Thyroid gland (tissue), 4 donors: ENCODE results near the gene ALLC. TPM values are rescaled to one million over a fixed set of nuclear protein-coding genes. Genes with fewer than 3 reads are reported as not detected.

Experiments
- DNase-seq, 2 donors: peaks; one replicate each; pipeline ENCODE4 v3.0.0-alpha.2; 2019
- H3K27ac ChIP-seq, 3 donors: fragments of 200-600 bp; sonication (generic); 1 replicate in 2 of 3; 2 replicates in 1 of 3; pipeline ENCODE4 v1.5.1; 2016 to 2019; ENCODE audit warnings: mild to moderate bottlenecking in 1 of 3, moderate library complexity in 1 of 3
- H3K27me3 ChIP-seq: fragments of 200-600 bp; sonication (generic); one replicate; pipeline ENCODE4 v1.5.1; 2019
- H3K36me3 ChIP-seq, 2 donors: fragments of 200-600 bp; sonication (generic); one replicate each; pipeline ENCODE4 v1.5.1; 2016 to 2019
- H3K4me1 ChIP-seq, 2 donors: fragments of 200-600 bp; sonication (generic); one replicate each; pipeline ENCODE4 v1.5.1; 2017 to 2019
- H3K4me3 ChIP-seq, 3 donors: fragments of 200-600 bp; sonication (generic); replicated peaks in 1 of 3; 1 replicate in 2 of 3; 2 replicates in 1 of 3; pipeline ENCODE4 v1.5.1; 2016; ENCODE audit warnings: mild to moderate bottlenecking in 1 of 3
- H3K9me3 ChIP-seq: fragments of 200-600 bp; sonication (generic); one replicate; pipeline ENCODE4 v1.5.1; 2017
- CTCF ChIP-seq, 6 experiments: fragments of 200-600 bp in 3 of 6; fragments of 450-650 bp in 3 of 6; sonication (generic) in 3 of 6; IDR thresholded peaks; one replicate each; pipeline ENCODE4 v1.5.1; 2016 to 2019; ENCODE audit warnings: antibody characterized with exemption in 6 of 6, mild to moderate bottlenecking in 2 of 6, inconsistent platforms in 1 of 6, moderate library complexity in 1 of 6
- POLR2A ChIP-seq, 2 donors: fragments of 450-650 bp; IDR thresholded peaks; one replicate each; pipeline ENCODE4 v1.6.1; 2017; ENCODE audit warnings: antibody characterized with exemption in 2 of 2, mild to moderate bottlenecking in 2 of 2, moderate library complexity in 1 of 2
- WGBS, 2 donors: methylation state at CpG; one replicate each; pipeline ENCODE4 v1.1.5; 2017; 5-methylcytosine and 5-hydroxymethylcytosine counted together
- intact Hi-C: fragments of 100-400 bp; cut with DNase I; formaldehyde crosslinking; loops from one replicate; pipeline ENCODE4 v1.15.1; 2023
- total RNA-seq, 4 donors: library from RNA; depleted of rRNA; stranded (reverse); fragments of >200 nt; gene quantifications; one replicate each; pipeline ENCODE4 v1.2.3, GENCODE V29; 2016

Gene ALLC
- total RNA-seq, 4 donors from 2014 or later, result not detected

- 58 to 75% methylated on average over 3 of the region's 3 CpGs for WGBS, 2 donors
- intact Hi-C loops, result no loop called here
- DNase-seq, result no peak
- TF ChIP-seq CTCF (IDR thresholded peaks at IDR 0.05) (no peak), POLR2A (IDR thresholded peaks at IDR 0.05) (no peak)
- Histone ChIP-seq H3K4me3 (no peak overlapping the region), H3K4me1 (no peaks in the 10 kb centered on the region), H3K27ac (no peak overlapping the region), H3K36me3 (no peaks in the 10 kb centered on the region), H3K9me3 (no peaks in the 10 kb centered on the region), H3K27me3 (no peaks in the 10 kb centered on the region)
Measured at GRCh38 chr2:3683748-3684454, 25.9 kb downstream of the ALLC start.

- H3K4me1 ChIP-seq, result no peaks in the 10 kb centered on the region
- no peaks in the 10 kb centered on the region for H3K36me3 ChIP-seq
- intact Hi-C loops, result no loop called here
- DNase-seq, result no peak
- no peaks in the 10 kb centered on the region for H3K27me3 ChIP-seq
- TF ChIP-seq POLR2A (IDR thresholded peaks at IDR 0.05), result no peak
- TF ChIP-seq CTCF (IDR thresholded peaks at IDR 0.05), result no peak
- no peaks in the 10 kb centered on the region for H3K9me3 ChIP-seq
- H3K27ac ChIP-seq, result no peak overlapping the region
- H3K4me3 ChIP-seq, result no peak overlapping the region
Measured at GRCh38 chr2:3689998-3690748, 32.2 kb downstream of the ALLC start.

- intact Hi-C loops, result no loop called here
- DNase-seq, result no peak
Measured at GRCh38 chr2:3692375-3692774, 34.4 kb downstream of the ALLC start.

GRCh38 chr2:3696545-3696944 is 38.5 kb downstream of the ALLC start:
- no peak for DNase-seq
- H3K9me3 ChIP-seq, result no peaks in the 10 kb centered on the region
- no peak overlapping the region for H3K27ac ChIP-seq
- H3K4me3 ChIP-seq, result no peak overlapping the region
- H3K4me1 ChIP-seq, result no peaks in the 10 kb centered on the region
- no peaks in the 10 kb centered on the region for H3K27me3 ChIP-seq
- no peak for TF ChIP-seq CTCF (IDR thresholded peaks at IDR 0.05)
- no peak for TF ChIP-seq POLR2A (IDR thresholded peaks at IDR 0.05)
- no peaks in the 10 kb centered on the region for H3K36me3 ChIP-seq
- WGBS, 2 donors, result 90 to 93% methylated on average over 3 of the region's 3 CpGs
- intact Hi-C loops, result no loop called here

More at GRCh38 chr2:3692375-3692774, 34.4 kb downstream of the ALLC start:
- TF ChIP-seq CTCF (IDR thresholded peaks at IDR 0.05) (peak in 3 of 6 experiments; percentile 17 to 25 (median 18)), POLR2A (IDR thresholded peaks at IDR 0.05) (no peak)
- H3K9me3 ChIP-seq, result no peaks in the 10 kb centered on the region
- H3K4me3 ChIP-seq, result no peak overlapping the region
- no peaks in the 10 kb centered on the region for H3K27me3 ChIP-seq
- H3K36me3 ChIP-seq, result no peaks in the 10 kb centered on the region
- H3K27ac ChIP-seq, result no peak overlapping the region
- no peaks in the 10 kb centered on the region for H3K4me1 ChIP-seq

GRCh38 chr2:3701071-3701470 is 43.1 kb downstream of the ALLC start:
- no peak overlapping the region for H3K4me3 ChIP-seq
- H3K27me3 ChIP-seq, result no peaks in the 10 kb centered on the region
- TF ChIP-seq CTCF (IDR thresholded peaks at IDR 0.05) (no peak), POLR2A (IDR thresholded peaks at IDR 0.05) (no peak)
- DNase-seq, result no peak
- no peaks in the 10 kb centered on the region for H3K36me3 ChIP-seq
- H3K9me3 ChIP-seq, result no peaks in the 10 kb centered on the region
- WGBS, 2 donors, result 90% methylated on average over 5 of the region's 5 CpGs
- intact Hi-C loops, result no loop called here
- no peak overlapping the region for H3K27ac ChIP-seq
- H3K4me1 ChIP-seq, result peaks cover 0 to 9% of the 10 kb centered on the region in 2 donors
